Inferior parietal cortex (tissue), 1 donor: ENCODE measurements around the gene MAP3K5.

Source experiments
- DNase-seq: peaks from one replicate; pipeline ENCODE4 v3.0.0-alpha.2; 2016; ENCODE audit errors: extremely low spot score

Gene MAP3K5

GRCh38 chr6:136520517-136520916, 271.8 kb downstream of the MAP3K5 start:
- DNase-seq, result no peak

GRCh38 chr6:136517582-136517981, 274.7 kb downstream of the MAP3K5 start:
- no peak for DNase-seq

- DNase-seq, result no peak
Measured at GRCh38 chr6:136517002-136517401, 275.3 kb downstream of the MAP3K5 start.

GRCh38 chr6:136514591-136514990, 277.7 kb downstream of the MAP3K5 start:
- no peak for DNase-seq

- no peak for DNase-seq
Measured at GRCh38 chr6:136511926-136512325, 280.4 kb downstream of the MAP3K5 start.

- DNase-seq, result no peak
Measured at GRCh38 chr6:136511397-136511796, 280.9 kb downstream of the MAP3K5 start.

- DNase-seq, result no peak
Measured at GRCh38 chr6:136510782-136511181, 281.5 kb downstream of the MAP3K5 start.

GRCh38 chr6:136510299-136510698, 282.0 kb downstream of the MAP3K5 start:
- DNase-seq, result no peak

GRCh38 chr6:136508725-136509392, 283.4 kb downstream of the MAP3K5 start:
- no peak for DNase-seq
